Thyroid gland (tissue), 4 donors: ENCODE data around the gene GLT8D2.

Experiments
- CTCF ChIP-seq, 6 experiments: fragments of 200-600 bp in 3 of 6; fragments of 450-650 bp in 3 of 6; sonication (generic) in 3 of 6; IDR thresholded peaks; one replicate each; pipeline ENCODE4 v1.5.1; 2016 to 2019; ENCODE audit warnings: antibody characterized with exemption in 6 of 6, mild to moderate bottlenecking in 2 of 6, inconsistent platforms in 1 of 6, moderate library complexity in 1 of 6
- POLR2A ChIP-seq, 2 donors: fragments of 450-650 bp; IDR thresholded peaks; one replicate each; pipeline ENCODE4 v1.6.1; 2017; ENCODE audit warnings: antibody characterized with exemption in 2 of 2, mild to moderate bottlenecking in 2 of 2, moderate library complexity in 1 of 2

GRCh38 chr12:104002686-104003085 is 47.3 kb downstream of the GLT8D2 start:
- TF ChIP-seq CTCF (IDR thresholded peaks at IDR 0.05) = no peak
- TF ChIP-seq POLR2A (IDR thresholded peaks at IDR 0.05) = no peak
